GM21423 (cell line): ENCODE results near the gene CDRT15.
"Not testable (repeated sequence)": the region's sequence is repeated elsewhere in the genome, so short reads cannot be mapped to it uniquely, and the experiment has no call there.

ENCODE experiments used
- ATAC-seq: cut with Tn5 transposase; IDR thresholded peaks from one replicate; pipeline ENCODE4 v1.9.1; 2021; ENCODE audit warnings: mild to moderate bottlenecking, moderate library complexity; ENCODE audit not compliant: unreplicated experiment

Gene CDRT15

DNA sequence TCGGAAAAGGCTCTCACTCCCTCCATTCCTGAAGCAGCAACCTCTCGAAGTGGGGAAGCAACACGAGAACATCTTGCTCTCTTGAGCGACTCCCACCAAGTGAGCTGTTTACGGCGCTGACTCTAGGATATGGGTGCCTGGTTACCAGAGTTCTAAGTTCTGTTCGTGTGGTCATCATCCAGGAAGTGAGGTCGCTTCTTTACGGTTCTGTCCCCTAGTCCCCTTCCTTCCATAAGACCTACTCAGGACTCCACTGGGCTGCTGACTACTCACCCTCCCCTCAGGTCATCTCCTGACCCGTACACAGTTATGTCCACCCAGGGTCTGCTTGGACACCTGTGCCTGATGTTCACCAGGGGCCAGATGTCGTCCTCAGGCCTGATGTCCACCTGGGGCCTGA lies at the start of gene CDRT15:
CDRT15 (minus strand) TSS at position 101 of the 400 bp plus-strand sequence; CDS start at position 72, 29 bp downstream.
- not testable (repeated sequence) for ATAC-seq

GRCh38 chr17:14282726-14283125 lies 46.1 kb upstream of the CDRT15 start:
- ATAC-seq = no peak

GRCh38 chr17:14281530-14281929 lies 44.9 kb upstream of the CDRT15 start:
- ATAC-seq = no peak

DNA sequence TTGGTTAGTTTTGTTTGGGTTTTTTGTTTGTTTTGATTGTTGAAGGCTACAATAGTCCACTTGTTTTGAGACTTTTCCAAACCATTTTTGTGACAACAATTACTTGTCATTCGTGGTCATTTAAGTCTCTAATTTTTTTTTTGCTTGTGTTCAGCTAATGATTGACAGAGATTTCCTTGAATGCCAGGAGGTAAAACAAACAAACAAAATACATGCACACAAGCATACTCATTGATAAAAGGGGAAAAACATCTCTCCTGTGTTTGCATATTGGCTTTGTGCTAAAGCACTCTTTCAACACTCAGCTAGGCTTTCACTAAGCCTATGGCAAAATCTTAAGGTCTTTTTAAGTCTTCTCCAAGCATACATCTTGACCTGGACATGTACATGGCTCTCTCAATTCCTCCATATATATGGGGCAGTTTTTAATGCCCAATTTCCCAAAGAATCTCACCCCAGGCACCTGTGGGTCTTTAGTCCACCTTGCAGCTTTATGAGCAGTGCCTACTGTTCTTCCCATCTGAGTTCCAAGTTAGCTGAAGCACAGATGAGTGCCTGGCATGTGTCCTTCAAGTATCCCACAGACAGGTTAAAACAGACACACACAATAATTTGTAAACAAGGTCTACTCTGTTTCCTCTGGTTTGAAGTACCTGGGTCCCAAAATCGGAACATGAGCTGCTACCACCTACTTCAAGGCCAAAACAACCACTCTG lies 40.0 kb upstream of the CDRT15 start:
- ATAC-seq = no peak

- no peak for ATAC-seq
Observed at GRCh38 chr17:14270508-14270907, 33.8 kb upstream of the CDRT15 start.

- no peak for ATAC-seq
Observed at GRCh38 chr17:14269473-14269872, 32.8 kb upstream of the CDRT15 start.

GRCh38 chr17:14268264-14268663 lies 31.6 kb upstream of the CDRT15 start:
- no peak for ATAC-seq

- no peak for ATAC-seq
Observed at GRCh38 chr17:14261406-14261805, 24.7 kb upstream of the CDRT15 start.

DNA sequence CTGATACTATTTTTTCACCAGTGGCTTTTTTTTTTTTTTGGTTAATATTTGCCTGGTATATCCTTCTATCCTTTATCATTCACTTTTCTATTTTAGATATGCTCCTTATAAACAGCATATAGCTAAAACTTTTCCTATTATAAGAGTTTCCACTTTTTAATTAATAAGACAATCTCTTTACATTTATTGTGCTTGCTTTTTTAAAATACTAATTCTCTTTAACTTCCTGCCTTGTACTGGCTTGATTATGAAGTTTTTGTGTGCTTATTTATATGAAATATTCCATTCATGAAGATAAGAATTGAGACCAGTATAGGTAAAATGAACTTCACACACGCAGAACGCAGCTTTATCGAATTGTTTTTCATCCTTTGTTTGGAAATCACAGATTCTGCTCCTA lies 9.0 kb upstream of the CDRT15 start:
- no peak for ATAC-seq

GRCh38 chr17:14245002-14245401 lies 8.3 kb upstream of the CDRT15 start:
- no peak for ATAC-seq

DNA sequence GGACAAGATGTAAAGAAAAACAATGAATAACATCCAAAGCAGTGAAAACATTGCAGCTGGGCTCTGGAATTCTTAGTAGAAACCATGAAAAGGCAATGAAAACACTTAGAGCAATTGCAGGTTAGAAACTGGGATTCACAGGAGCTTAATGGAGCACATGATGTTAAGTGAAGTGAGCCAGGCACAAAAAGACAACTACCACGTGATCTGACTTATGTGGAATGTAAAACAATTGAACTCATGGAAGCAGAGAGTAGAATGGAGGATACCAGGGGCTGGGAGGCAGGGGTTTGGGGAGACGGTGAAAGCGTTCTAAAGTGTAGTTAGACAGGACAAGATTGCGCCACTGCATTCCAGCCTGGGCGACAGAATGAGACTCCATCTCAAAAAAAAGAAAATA lies 2.6 kb upstream of the CDRT15 start:
- ATAC-seq = not testable (repeated sequence)

DNA sequence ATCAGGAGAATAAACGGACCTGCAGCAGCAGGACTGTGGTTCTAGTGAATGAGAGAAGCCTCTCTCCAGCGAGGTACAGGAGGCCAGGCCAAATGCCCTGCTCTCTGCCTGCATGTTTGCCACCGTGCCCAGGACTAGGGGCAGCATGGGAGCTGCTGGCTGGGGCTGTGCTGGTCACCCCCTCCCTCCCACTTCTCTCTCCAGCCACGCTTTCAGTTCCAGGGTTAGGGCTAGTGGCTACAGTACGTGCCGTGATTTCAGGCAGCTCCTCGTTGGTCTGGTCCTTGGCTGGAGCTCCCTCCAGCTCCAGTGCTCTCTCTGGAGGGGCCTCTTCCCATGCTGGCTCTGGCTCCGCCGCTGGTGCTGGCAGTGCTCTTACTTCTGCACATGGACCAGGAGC lies 630 bp downstream of the CDRT15 start:
- not testable (repeated sequence) for ATAC-seq

DNA sequence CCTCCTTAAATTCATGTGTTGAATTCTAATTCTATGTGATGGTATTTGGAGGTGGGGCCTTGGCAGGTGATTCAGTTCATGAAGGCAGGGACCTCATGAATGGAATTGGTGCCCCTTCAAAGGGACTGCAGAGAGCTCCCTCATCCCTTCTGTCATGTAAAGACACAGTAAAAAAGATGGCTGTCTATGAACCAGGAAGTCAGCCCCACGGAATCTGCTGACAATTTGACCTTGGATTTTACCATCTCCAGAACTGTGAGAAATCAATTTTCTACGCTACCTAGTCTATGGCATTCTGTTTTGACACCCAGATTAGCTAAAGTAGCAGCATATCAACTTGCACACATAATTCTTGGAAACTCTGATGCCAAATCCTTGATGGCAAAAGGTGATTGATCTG lies 1.6 kb downstream of the CDRT15 start:
- not testable (repeated sequence) for ATAC-seq

DNA sequence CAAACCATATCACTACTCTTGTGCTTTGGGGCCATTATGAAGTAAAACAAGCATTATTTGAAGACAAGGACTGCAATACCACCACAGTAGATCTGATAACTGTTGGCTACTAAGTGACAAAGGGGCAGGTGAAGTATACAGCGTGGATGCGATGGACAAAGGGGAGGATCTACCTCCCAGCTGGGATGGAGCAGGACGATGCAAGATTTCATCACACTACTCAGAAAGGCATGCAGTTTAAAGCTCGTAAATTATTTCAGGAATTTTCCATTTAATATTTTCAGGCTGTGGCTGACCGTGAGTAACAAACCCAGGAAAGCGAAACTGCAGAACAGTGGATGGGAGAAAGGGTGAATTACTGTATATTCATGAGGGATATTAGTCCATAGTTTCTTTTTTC lies 5.5 kb downstream of the CDRT15 start:
- ATAC-seq = not testable (repeated sequence)

- no peak for ATAC-seq
Observed at GRCh38 chr17:14228903-14229302, 7.8 kb downstream of the CDRT15 start.

- ATAC-seq = no peak
Observed at GRCh38 chr17:14227052-14227451, 9.6 kb downstream of the CDRT15 start.

- no peak for ATAC-seq
Observed at GRCh38 chr17:14225254-14225980, 11.2 kb downstream of the CDRT15 start.

GRCh38 chr17:14222611-14223010 lies 14.1 kb downstream of the CDRT15 start:
- ATAC-seq = no peak

GRCh38 chr17:14214271-14214670 lies 22.4 kb downstream of the CDRT15 start:
- no peak for ATAC-seq

DNA sequence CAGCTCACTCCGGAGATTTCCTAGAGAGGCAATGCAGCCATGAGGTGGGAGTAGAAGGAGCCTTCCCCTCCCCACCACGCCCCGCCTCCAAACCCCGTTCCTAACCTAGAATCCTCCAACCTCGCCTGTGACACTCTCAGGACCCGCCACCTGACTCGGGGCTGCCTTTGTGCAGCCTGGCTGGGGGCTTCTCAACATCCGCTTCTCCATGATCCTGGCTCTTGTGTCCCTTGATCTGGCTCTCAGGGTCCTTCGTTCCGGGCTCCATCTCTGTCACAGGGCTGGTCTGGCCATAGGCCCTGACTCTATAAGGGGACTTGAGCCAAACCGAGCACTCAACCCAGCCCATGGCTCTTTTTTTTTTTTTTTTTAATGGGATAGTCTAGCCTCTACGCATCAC lies 24.3 kb downstream of the CDRT15 start:
- ATAC-seq = no peak

GRCh38 chr17:14211801-14212200 lies 24.9 kb downstream of the CDRT15 start:
- ATAC-seq = no peak

DNA sequence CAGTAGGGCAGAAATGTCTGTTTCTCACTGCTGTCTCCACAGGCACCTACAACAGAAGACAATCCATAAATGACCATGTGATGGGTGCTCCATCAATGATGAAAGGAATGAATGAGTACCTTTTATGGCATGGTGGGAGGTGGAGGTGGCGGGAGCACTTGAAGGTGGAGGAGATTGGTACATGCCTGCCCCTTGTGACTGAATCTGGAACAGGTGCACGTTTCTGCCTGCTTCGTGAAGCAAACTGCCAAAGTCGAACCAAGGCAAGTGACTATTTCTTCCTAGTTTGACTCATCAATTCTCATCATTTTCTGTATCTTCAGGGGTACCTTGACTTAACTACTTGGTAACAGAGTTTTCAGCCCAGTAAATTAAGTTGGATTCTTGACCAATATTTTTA lies 25.4 kb downstream of the CDRT15 start:
- no peak for ATAC-seq
